22Rv1 (cell line): Measurements from ENCODE around the gene FSIP1.

Source experiments
- H3K27ac ChIP-seq: fragments of 450-650 bp; 2 replicates; pipeline ENCODE4 v1.5.1; 2017
- CTCF ChIP-seq: fragments of 450-650 bp; IDR thresholded peaks from 2 replicates; pipeline ENCODE4 v1.5.1; 2017; ENCODE audit warnings: mild to moderate bottlenecking
- ZFX ChIP-seq: fragments of 450-650 bp; IDR thresholded peaks from 2 replicates; pipeline ENCODE4 v1.6.1; 2017; ENCODE audit warnings: antibody characterized with exemption, borderline replicate concordance

The FSIP1 gene

GRCh38 chr15:39579487-39580116, 203.0 kb downstream of the FSIP1 start:
- H3K27ac ChIP-seq: peak overlapping the region; percentile 74
- no peak for TF ChIP-seq CTCF
- TF ChIP-seq ZFX: no peak

- H3K27ac ChIP-seq: no peak overlapping the region
These were observed 203.7 kb downstream of the FSIP1 start for GRCh38 chr15:39578851-39579486.

GRCh38 chr15:39575180-39575579, 207.5 kb downstream of the FSIP1 start:
- H3K27ac ChIP-seq: no peak overlapping the region
- no peak for TF ChIP-seq CTCF

More at GRCh38 chr15:39578851-39579486, 203.7 kb downstream of the FSIP1 start:
- TF ChIP-seq CTCF (no peak), ZFX (no peak)

- no peak overlapping the region for H3K27ac ChIP-seq
- TF ChIP-seq CTCF (no peak), ZFX (no peak)
These were observed 208.2 kb downstream of the FSIP1 start for GRCh38 chr15:39574427-39574826.

- no peak overlapping the region for H3K27ac ChIP-seq
- TF ChIP-seq ZFX: no peak
- TF ChIP-seq CTCF: no peak
These were observed 208.8 kb downstream of the FSIP1 start for GRCh38 chr15:39573844-39574243.

GRCh38 chr15:39573287-39573686, 209.4 kb downstream of the FSIP1 start:
- no peak for TF ChIP-seq ZFX
- no peak for TF ChIP-seq CTCF
- no peak overlapping the region for H3K27ac ChIP-seq

- H3K27ac ChIP-seq: no peak overlapping the region
- no peak for TF ChIP-seq ZFX
- no peak for TF ChIP-seq CTCF
These were observed 216.8 kb downstream of the FSIP1 start for GRCh38 chr15:39565851-39566250.
